ENCODE measurements around the gene CDSN. TPM values are rescaled to one million over a fixed set of nuclear protein-coding genes. Genes with fewer than 3 reads are reported as not detected.

The CDSN gene
- total and polyA plus RNA-seq, 2 of the 4 experiments (the other 2 are of a cell fraction): not detected

DNA sequence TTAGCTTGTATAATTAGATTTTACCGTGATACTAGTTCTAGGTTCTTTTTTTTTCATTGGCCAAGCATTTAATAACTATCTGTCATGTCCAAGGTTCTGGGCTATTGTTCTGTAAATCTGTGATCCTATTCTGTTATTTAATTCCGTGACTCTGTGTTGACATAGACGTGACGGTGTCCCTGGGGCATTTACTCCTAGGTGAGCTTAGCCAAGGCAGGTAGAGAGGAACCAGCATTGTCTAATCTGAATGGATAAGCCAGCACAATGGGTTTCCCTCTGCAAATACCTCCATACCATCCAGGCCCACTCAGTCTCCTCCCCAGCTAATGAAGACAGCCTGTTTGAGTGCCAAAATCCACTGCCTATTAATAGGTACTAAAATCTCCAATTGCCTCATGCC, 8.9 kb upstream of the CDSN start:
- H3K18ac ChIP-seq (ENCODE audit: low read depth, low read length): no peak overlapping the region
- no peak overlapping the region for H3K4ac ChIP-seq (ENCODE audit: low read depth, low read length)
- H4K91ac ChIP-seq (ENCODE audit: insufficient read depth, low read depth, low read length): no peak overlapping the region
- H3K36me3 ChIP-seq (ENCODE audit: control insufficient read depth, insufficient read depth, low read length): no peaks in the 10 kb centered on the region
- no peak overlapping the region for H2BK20ac ChIP-seq (ENCODE audit: low read depth, low read length)
- ATAC-seq (ENCODE audit: low read depth): no peak
- DNase-seq: no peak
- H2AK9ac ChIP-seq (replicated peaks; ENCODE audit: low read depth, low read length, poor library complexity): no peak overlapping the region
- H3K27me3 ChIP-seq (ENCODE audit: control insufficient read depth, insufficient read depth, low read length): peaks cover 11% of the 10 kb centered on the region
- H3K4me2 ChIP-seq (ENCODE audit: low read depth, low read length): no peak overlapping the region
- TF ChIP-seq RAD21 (IDR thresholded peaks at IDR 0.05; ENCODE audit: low read length) (no peak), POLR2A (IDR thresholded peaks at IDR 0.05; ENCODE audit: low read depth, low read length) (no peak), FOS (IDR thresholded peaks at IDR 0.05; ENCODE audit: low read depth, low read length) (no peak), CEBPB (IDR thresholded peaks at IDR 0.05; ENCODE audit: low read depth, low read length) (no peak), RCOR1 (IDR thresholded peaks at IDR 0.05; ENCODE audit: insufficient replicate concordance, low read length) (no peak), NFE2L2 (IDR thresholded peaks at IDR 0.05; ENCODE audit: low read depth, low read length) (no peak), MAZ (IDR thresholded peaks at IDR 0.05; ENCODE audit: borderline replicate concordance, low read depth, low read length) (no peak), BHLHE40 (IDR thresholded peaks at IDR 0.05; ENCODE audit: low read depth, low read length) (no peak), MXI1 (IDR thresholded peaks at IDR 0.05; ENCODE audit: borderline replicate concordance, low read depth, low read length) (no peak), RFX5 (IDR thresholded peaks at IDR 0.05; ENCODE audit: low read depth, low read length) (no peak), MAFK (IDR thresholded peaks at IDR 0.05; ENCODE audit: low read depth, low read length) (no peak)
- TF ChIP-seq, protein P1, sequence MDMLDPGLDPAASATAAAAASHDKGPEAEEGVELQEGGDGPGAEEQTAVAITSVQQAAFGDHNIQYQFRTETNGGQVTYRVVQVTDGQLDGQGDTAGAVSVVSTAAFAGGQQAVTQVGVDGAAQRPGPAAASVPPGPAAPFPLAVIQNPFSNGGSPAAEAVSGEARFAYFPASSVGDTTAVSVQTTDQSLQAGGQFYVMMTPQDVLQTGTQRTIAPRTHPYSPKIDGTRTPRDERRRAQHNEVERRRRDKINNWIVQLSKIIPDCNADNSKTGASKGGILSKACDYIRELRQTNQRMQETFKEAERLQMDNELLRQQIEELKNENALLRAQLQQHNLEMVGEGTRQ (IDR thresholded peaks at IDR 0.05; ENCODE audit: low read depth, low read length): no peak
- TF ChIP-seq, protein P2, sequence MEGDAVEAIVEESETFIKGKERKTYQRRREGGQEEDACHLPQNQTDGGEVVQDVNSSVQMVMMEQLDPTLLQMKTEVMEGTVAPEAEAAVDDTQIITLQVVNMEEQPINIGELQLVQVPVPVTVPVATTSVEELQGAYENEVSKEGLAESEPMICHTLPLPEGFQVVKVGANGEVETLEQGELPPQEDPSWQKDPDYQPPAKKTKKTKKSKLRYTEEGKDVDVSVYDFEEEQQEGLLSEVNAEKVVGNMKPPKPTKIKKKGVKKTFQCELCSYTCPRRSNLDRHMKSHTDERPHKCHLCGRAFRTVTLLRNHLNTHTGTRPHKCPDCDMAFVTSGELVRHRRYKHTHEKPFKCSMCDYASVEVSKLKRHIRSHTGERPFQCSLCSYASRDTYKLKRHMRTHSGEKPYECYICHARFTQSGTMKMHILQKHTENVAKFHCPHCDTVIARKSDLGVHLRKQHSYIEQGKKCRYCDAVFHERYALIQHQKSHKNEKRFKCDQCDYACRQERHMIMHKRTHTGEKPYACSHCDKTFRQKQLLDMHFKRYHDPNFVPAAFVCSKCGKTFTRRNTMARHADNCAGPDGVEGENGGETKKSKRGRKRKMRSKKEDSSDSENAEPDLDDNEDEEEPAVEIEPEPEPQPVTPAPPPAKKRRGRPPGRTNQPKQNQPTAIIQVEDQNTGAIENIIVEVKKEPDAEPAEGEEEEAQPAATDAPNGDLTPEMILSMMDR (conservative IDR thresholded peaks at IDR 0.05; ENCODE audit: low read depth, low read length): no peak
- H2BK5ac ChIP-seq (ENCODE audit: low read depth, low read length, poor library complexity, severe bottlenecking): no peak overlapping the region
- H3K4me1 ChIP-seq (ENCODE audit: control insufficient read depth, insufficient read depth, low read length): no peaks in the 10 kb centered on the region
- in situ Hi-C loops (cut with MboI; ENCODE audit: low sequenced_read_pairs): no loop called here
- H4K8ac ChIP-seq (ENCODE audit: low read depth in 2 of 2, low read length in 2 of 2): no peak overlapping the region
- intact Hi-C loops (cut with micrococcal nuclease): no loop called here
- H3K23ac ChIP-seq (ENCODE audit: low read depth, low read length): no peak overlapping the region
- H3K14ac ChIP-seq (replicated peaks; ENCODE audit: low read depth, low read length): no peak overlapping the region
- H2BK120ac ChIP-seq (ENCODE audit: low read depth, low read length): no peak overlapping the region
- H2AK5ac ChIP-seq (ENCODE audit: low read depth, low read length): no peak overlapping the region
- H4K20me1 ChIP-seq (ENCODE audit: insufficient read depth, low read length): no peaks in the 10 kb centered on the region; the same call in 1 of the 2 replicates
- no peak overlapping the region for H3K56ac ChIP-seq (ENCODE audit: extremely low read depth, insufficient read depth, low read length)
- H3K9ac ChIP-seq (ENCODE audit: low read depth, low read length): no peak overlapping the region
- no peak overlapping the region for H2AFZ ChIP-seq (replicated peaks; ENCODE audit: low read length, poor library complexity)
- H4K5ac ChIP-seq (ENCODE audit: low read depth, low read length): no peak overlapping the region
- H3K27ac ChIP-seq (ENCODE audit: insufficient read depth, low read length): no peak overlapping the region
- no peak overlapping the region for H2BK15ac ChIP-seq (ENCODE audit: low read depth, low read length)
- H3K9me3 ChIP-seq (ENCODE audit: control insufficient read depth, insufficient read depth, low read length): no peaks in the 10 kb centered on the region
- no peaks in the 10 kb centered on the region for H3K9me1 ChIP-seq (ENCODE audit: insufficient read depth, low read length)
- ChIA-PET POLR2A (ENCODE audit: unreplicated experiment) (no interaction called here), CTCF (no interaction called here)
- WGBS, 2 experiments (ENCODE audit: extremely low coverage in 2 of 2, insufficient read length in 1 of 2): no CpG with 5 or more reads among the region's 4 CpGs
- BruUV-seq (replicated peaks): no TSS peak
- dilution Hi-C loops (cut with HindIII; ENCODE audit: low sequenced_read_pairs, unreplicated experiment): no loop called here
- no peak overlapping the region for H3K4me3 ChIP-seq (ENCODE audit: insufficient read depth, low read depth, low read length)
- no peaks in the 10 kb centered on the region for H3K79me1 ChIP-seq (ENCODE audit: low read depth in 1 of 2, low read length in 2 of 2)
